ENCODE measurements around the gene SMIM10. TPM values are rescaled to one million over a fixed set of nuclear protein-coding genes. Genes with fewer than 3 reads are reported as not detected.

SMIM10 gene
- total and polyA plus RNA-seq, 2 of the 4 experiments (the other 2 are of a cell fraction), result 2.3 to 6.0 TPM

GRCh38 chrX:134948333-134949241, 42.2 kb upstream of the SMIM10 start:
- no peaks in the 10 kb centered on the region for H3K9me3 ChIP-seq (ENCODE audit: control insufficient read depth, insufficient read depth, low read length)
- dilution Hi-C loops (cut with HindIII; ENCODE audit: low sequenced_read_pairs, unreplicated experiment), result no loop called here
- BruUV-seq (replicated peaks), result no TSS peak
- H3K4me2 ChIP-seq (ENCODE audit: low read depth, low read length), result peak overlapping the region; percentile 67
- TF ChIP-seq CEBPB (IDR thresholded peaks at IDR 0.05; ENCODE audit: low read depth, low read length) (peak; percentile 54; the same call in 1 of the 2 replicates), POLR2A (IDR thresholded peaks at IDR 0.05; ENCODE audit: low read depth, low read length) (no peak), BHLHE40 (IDR thresholded peaks at IDR 0.05; ENCODE audit: low read depth, low read length) (peak; percentile 19; the same call in 1 of the 2 replicates), FOS (IDR thresholded peaks at IDR 0.05; ENCODE audit: low read depth, low read length) (peak; percentile 54), CHD1 (IDR thresholded peaks at IDR 0.05; ENCODE audit: low read depth, low read length) (no peak), MAZ (IDR thresholded peaks at IDR 0.05; ENCODE audit: borderline replicate concordance, low read depth, low read length) (no peak), SMC3 (IDR thresholded peaks at IDR 0.05; ENCODE audit: low read depth, low read length) (no peak)
- TF ChIP-seq, protein P1, sequence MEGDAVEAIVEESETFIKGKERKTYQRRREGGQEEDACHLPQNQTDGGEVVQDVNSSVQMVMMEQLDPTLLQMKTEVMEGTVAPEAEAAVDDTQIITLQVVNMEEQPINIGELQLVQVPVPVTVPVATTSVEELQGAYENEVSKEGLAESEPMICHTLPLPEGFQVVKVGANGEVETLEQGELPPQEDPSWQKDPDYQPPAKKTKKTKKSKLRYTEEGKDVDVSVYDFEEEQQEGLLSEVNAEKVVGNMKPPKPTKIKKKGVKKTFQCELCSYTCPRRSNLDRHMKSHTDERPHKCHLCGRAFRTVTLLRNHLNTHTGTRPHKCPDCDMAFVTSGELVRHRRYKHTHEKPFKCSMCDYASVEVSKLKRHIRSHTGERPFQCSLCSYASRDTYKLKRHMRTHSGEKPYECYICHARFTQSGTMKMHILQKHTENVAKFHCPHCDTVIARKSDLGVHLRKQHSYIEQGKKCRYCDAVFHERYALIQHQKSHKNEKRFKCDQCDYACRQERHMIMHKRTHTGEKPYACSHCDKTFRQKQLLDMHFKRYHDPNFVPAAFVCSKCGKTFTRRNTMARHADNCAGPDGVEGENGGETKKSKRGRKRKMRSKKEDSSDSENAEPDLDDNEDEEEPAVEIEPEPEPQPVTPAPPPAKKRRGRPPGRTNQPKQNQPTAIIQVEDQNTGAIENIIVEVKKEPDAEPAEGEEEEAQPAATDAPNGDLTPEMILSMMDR (conservative IDR thresholded peaks at IDR 0.05; ENCODE audit: low read depth, low read length), result no peak
- H4K5ac ChIP-seq (ENCODE audit: low read depth, low read length), result peak overlapping the region; percentile 96
- peak overlapping the region; percentile 48 for H4K91ac ChIP-seq (ENCODE audit: insufficient read depth, low read depth, low read length)
- H2AK5ac ChIP-seq (ENCODE audit: low read depth, low read length), result peak overlapping the region; percentile 23; the same call in 1 of the 2 replicates
- H3K56ac ChIP-seq (ENCODE audit: extremely low read depth, insufficient read depth, low read length), result no peak overlapping the region
- peak overlapping the region in 1 of 2 experiments; percentile 8; a peak in 1 of 4 replicates for H4K8ac ChIP-seq (ENCODE audit: low read depth in 2 of 2, low read length in 2 of 2)
- H3K18ac ChIP-seq (ENCODE audit: low read depth, low read length), result peak overlapping the region; percentile 98
- no peaks in the 10 kb centered on the region for H3K9me1 ChIP-seq (ENCODE audit: insufficient read depth, low read length)
- POLR2A ChIA-PET (ENCODE audit: unreplicated experiment), result no interaction called here
- H3K9ac ChIP-seq (ENCODE audit: low read depth, low read length), result no peak overlapping the region
- no peak overlapping the region for H3K4me3 ChIP-seq (ENCODE audit: insufficient read depth, low read depth, low read length)
- no peaks in the 10 kb centered on the region for H3K36me3 ChIP-seq (ENCODE audit: control insufficient read depth, insufficient read depth, low read length)
- peak overlapping the region; percentile 93; the same call in 1 of the 2 replicates for H3K27ac ChIP-seq (ENCODE audit: insufficient read depth, low read length)
- no peaks in the 10 kb centered on the region for H3K27me3 ChIP-seq (ENCODE audit: control insufficient read depth, insufficient read depth, low read length)
- H3K4me1 ChIP-seq (ENCODE audit: control insufficient read depth, insufficient read depth, low read length), result peaks cover 9% of the 10 kb centered on the region
- H2BK20ac ChIP-seq (ENCODE audit: low read depth, low read length), result peak overlapping the region; percentile 83
- H3K4ac ChIP-seq (ENCODE audit: low read depth, low read length), result peak overlapping the region; percentile 68
- WGBS, 2 experiments (ENCODE audit: extremely low coverage in 2 of 2, insufficient read length in 1 of 2), result no CpG with 5 or more reads among the region's 3 CpGs
- H3K79me1 ChIP-seq (ENCODE audit: low read depth in 1 of 2, low read length in 2 of 2), result no peaks in the 10 kb centered on the region
- in situ Hi-C loops (cut with MboI; ENCODE audit: low sequenced_read_pairs), result no loop called here
- peak; percentile 89 for ATAC-seq (ENCODE audit: low read depth)
- no peaks in the 10 kb centered on the region for H4K20me1 ChIP-seq (ENCODE audit: insufficient read depth, low read length)
- DNase-seq, result peak; percentile 88
- H2BK15ac ChIP-seq (ENCODE audit: low read depth, low read length), result 0 out of 3 replicates have a peak overlapping the region, but pooled peaks have one; percentile 3
- no peak overlapping the region for H2AK9ac ChIP-seq (replicated peaks; ENCODE audit: low read depth, low read length, poor library complexity)
- intact Hi-C loops (cut with micrococcal nuclease), result no loop called here
- H2AFZ ChIP-seq (replicated peaks; ENCODE audit: low read length, poor library complexity), result no peak overlapping the region
- no peak overlapping the region for H3K23ac ChIP-seq (ENCODE audit: low read depth, low read length)
- H3K14ac ChIP-seq (replicated peaks; ENCODE audit: low read depth, low read length), result 0 out of 2 replicates have a peak overlapping the region, but pooled peaks have one; percentile 25
- peak overlapping the region; percentile 85 for H2BK120ac ChIP-seq (ENCODE audit: low read depth, low read length)
- H2BK5ac ChIP-seq (ENCODE audit: low read depth, low read length, poor library complexity, severe bottlenecking), result peak overlapping the region; percentile 73
- CTCF ChIA-PET, result interaction anchor here (0.6 kb wide), 1 partner anchor 608 kb away, joined by 6 read pairs; no protein-coding TSS in a partner anchor

All from IMR-90 (cell line).